Muscle layer of duodenum (tissue), 2 donors: ENCODE results near the gene CLTRN.

Experiments
- H3K27ac ChIP-seq: one replicate; pipeline ENCODE4 v1.7.0; 2013; ENCODE audit warnings: mild to moderate bottlenecking, low read length
- H3K27me3 ChIP-seq: one replicate; pipeline ENCODE4 v1.7.0; 2013; ENCODE audit warnings: low read depth, mild to moderate bottlenecking, control low read depth, low read length
- H3K36me3 ChIP-seq, 2 donors: one replicate each; pipeline ENCODE4 v1.7.0; 2013; ENCODE audit warnings: low read length in 2 of 2, control low read depth in 1 of 2, mild to moderate bottlenecking in 1 of 2; ENCODE audit not compliant: insufficient read depth in 2 of 2, control insufficient read depth in 1 of 2
- H3K4me1 ChIP-seq, 2 donors: one replicate each; pipeline ENCODE4 v1.7.0; 2013; ENCODE audit warnings: low read length in 2 of 2, mild to moderate bottlenecking in 2 of 2, control low read depth in 1 of 2, moderate library complexity in 1 of 2; ENCODE audit not compliant: insufficient read depth in 2 of 2, control insufficient read depth in 1 of 2
- H3K4me3 ChIP-seq, 2 donors: one replicate each; pipeline ENCODE4 v1.7.0; 2013; ENCODE audit warnings: low read length in 2 of 2, low read depth in 1 of 2, mild to moderate bottlenecking in 1 of 2
- H3K9me3 ChIP-seq, 2 donors: one replicate each; pipeline ENCODE4 v1.7.0; 2013; ENCODE audit warnings: low read length in 2 of 2, control low read depth in 1 of 2, mild to moderate bottlenecking in 1 of 2; ENCODE audit not compliant: control insufficient read depth in 1 of 2
- donor health status: healthy.

The CLTRN gene

GRCh38 chrX:15605226-15605625 is 59.4 kb downstream of the CLTRN start:
- no peaks in the 10 kb centered on the region for H3K4me1 ChIP-seq
- no peak overlapping the region for H3K4me3 ChIP-seq
- H3K27ac ChIP-seq, result no peak overlapping the region
- H3K9me3 ChIP-seq, result no peaks in the 10 kb centered on the region
- H3K36me3 ChIP-seq, result no peaks in the 10 kb centered on the region
- no peaks in the 10 kb centered on the region for H3K27me3 ChIP-seq

GRCh38 chrX:15602761-15603160 is 61.8 kb downstream of the CLTRN start:
- Histone ChIP-seq H3K4me1 (no peaks in the 10 kb centered on the region), H3K4me3 (no peak overlapping the region), H3K36me3 (no peaks in the 10 kb centered on the region), H3K27me3 (no peaks in the 10 kb centered on the region), H3K9me3 (no peaks in the 10 kb centered on the region), H3K27ac (no peak overlapping the region)

- no peaks in the 10 kb centered on the region for H3K27me3 ChIP-seq
- H3K36me3 ChIP-seq, result no peaks in the 10 kb centered on the region
- no peak overlapping the region for H3K27ac ChIP-seq
- H3K9me3 ChIP-seq, result no peaks in the 10 kb centered on the region
- no peaks in the 10 kb centered on the region for H3K4me1 ChIP-seq
- H3K4me3 ChIP-seq, result no peak overlapping the region
Observed at GRCh38 chrX:15601932-15602331, 62.7 kb downstream of the CLTRN start.

GRCh38 chrX:15600745-15601144 is 63.9 kb downstream of the CLTRN start, which contains the start of gene ACE2:
Gene ACE2 (minus strand): TSS chrX:15600960. CDS start chrX:15600911, 49 bp downstream.
- Histone ChIP-seq H3K4me3 (no peak within 1 kb of the TSS), H3K36me3 (no peaks in the 10 kb centered on the region), H3K9me3 (no peaks in the 10 kb centered on the region), H3K27ac (no peak within 1 kb of the TSS), H3K4me1 (no peaks in the 10 kb centered on the region), H3K27me3 (no peaks in the 10 kb centered on the region)

GRCh38 chrX:15600049-15600448 is 64.6 kb downstream of the CLTRN start:
- H3K9me3 ChIP-seq, result no peaks in the 10 kb centered on the region
- H3K36me3 ChIP-seq, result no peaks in the 10 kb centered on the region
- no peak overlapping the region for H3K4me3 ChIP-seq
- no peaks in the 10 kb centered on the region for H3K4me1 ChIP-seq
- H3K27me3 ChIP-seq, result no peaks in the 10 kb centered on the region
- no peak overlapping the region for H3K27ac ChIP-seq

GRCh38 chrX:15599461-15599860 is 65.1 kb downstream of the CLTRN start:
- Histone ChIP-seq H3K36me3 (no peaks in the 10 kb centered on the region), H3K4me3 (no peak overlapping the region), H3K27me3 (no peaks in the 10 kb centered on the region), H3K9me3 (no peaks in the 10 kb centered on the region), H3K4me1 (no peaks in the 10 kb centered on the region), H3K27ac (no peak overlapping the region)

- Histone ChIP-seq H3K27ac (no peak overlapping the region), H3K36me3 (no peaks in the 10 kb centered on the region), H3K9me3 (no peaks in the 10 kb centered on the region), H3K27me3 (no peaks in the 10 kb centered on the region), H3K4me1 (no peaks in the 10 kb centered on the region), H3K4me3 (no peak overlapping the region)
Observed at GRCh38 chrX:15598026-15598425, 66.6 kb downstream of the CLTRN start.

- Histone ChIP-seq H3K4me3 (no peak overlapping the region), H3K27ac (no peak overlapping the region)
Observed at GRCh38 chrX:15594371-15594770, 70.2 kb downstream of the CLTRN start.

GRCh38 chrX:15579778-15580747 is 84.5 kb downstream of the CLTRN start:
- Histone ChIP-seq H3K27me3 (no peaks in the 10 kb centered on the region), H3K4me1 (no peaks in the 10 kb centered on the region), H3K36me3 (no peaks in the 10 kb centered on the region), H3K4me3 (no peak overlapping the region), H3K27ac (peak overlapping the region; percentile 43), H3K9me3 (no peaks in the 10 kb centered on the region)

More at GRCh38 chrX:15594371-15594770, 70.2 kb downstream of the CLTRN start:
- Histone ChIP-seq H3K27me3 (no peaks in the 10 kb centered on the region), H3K4me1 (no peaks in the 10 kb centered on the region), H3K36me3 (no peaks in the 10 kb centered on the region), H3K9me3 (no peaks in the 10 kb centered on the region)
